GM19372 (cell line): ENCODE data around the gene PPP3CA.

Source experiments
- ATAC-seq: cut with Tn5 transposase; IDR thresholded peaks from one replicate; pipeline ENCODE4 v1.9.1; 2021; ENCODE audit warnings: mild to moderate bottlenecking, low read depth, moderate library complexity; ENCODE audit not compliant: unreplicated experiment

Gene PPP3CA

GRCh38 chr4:101332424-101332823 lies 14.9 kb downstream of the PPP3CA start:
- ATAC-seq, result no peak

- no peak for ATAC-seq
Measured at GRCh38 chr4:101331017-101331416, 16.3 kb downstream of the PPP3CA start.

- ATAC-seq, result no peak
Measured at GRCh38 chr4:101329592-101329991, 17.7 kb downstream of the PPP3CA start.

- peak; percentile 91 for ATAC-seq
Measured at GRCh38 chr4:101328063-101328602, 19.2 kb downstream of the PPP3CA start.

GRCh38 chr4:101326576-101326975 lies 20.8 kb downstream of the PPP3CA start:
- ATAC-seq, result no peak

GRCh38 chr4:101322743-101323142 lies 24.6 kb downstream of the PPP3CA start:
- ATAC-seq, result no peak

- no peak for ATAC-seq
Measured at GRCh38 chr4:101321481-101322042, 25.8 kb downstream of the PPP3CA start.

- no peak for ATAC-seq
Measured at GRCh38 chr4:101315786-101316185, 31.5 kb downstream of the PPP3CA start.

GRCh38 chr4:101315041-101315440 lies 32.3 kb downstream of the PPP3CA start:
- no peak for ATAC-seq

- ATAC-seq, result no peak
Measured at GRCh38 chr4:101309925-101310324, 37.4 kb downstream of the PPP3CA start.

- ATAC-seq, result no peak
Measured at GRCh38 chr4:101307899-101308298, 39.4 kb downstream of the PPP3CA start.

- ATAC-seq, result no peak
Measured at GRCh38 chr4:101306764-101307615, 40.3 kb downstream of the PPP3CA start.

GRCh38 chr4:101306225-101306624 lies 41.1 kb downstream of the PPP3CA start:
- peak; percentile 66 for ATAC-seq

- no peak for ATAC-seq
Measured at GRCh38 chr4:101304916-101305315, 42.4 kb downstream of the PPP3CA start.

- no peak for ATAC-seq
Measured at GRCh38 chr4:101299899-101300540, 47.3 kb downstream of the PPP3CA start.

GRCh38 chr4:101299021-101299420 lies 48.3 kb downstream of the PPP3CA start:
- ATAC-seq, result no peak

GRCh38 chr4:101295691-101296090 lies 51.6 kb downstream of the PPP3CA start:
- no peak for ATAC-seq

GRCh38 chr4:101294597-101294996 lies 52.7 kb downstream of the PPP3CA start:
- ATAC-seq, result no peak

GRCh38 chr4:101292901-101293300 lies 54.4 kb downstream of the PPP3CA start:
- ATAC-seq, result no peak

- no peak for ATAC-seq
Measured at GRCh38 chr4:101292214-101292613, 55.1 kb downstream of the PPP3CA start.

GRCh38 chr4:101291198-101291597 lies 56.1 kb downstream of the PPP3CA start:
- no peak for ATAC-seq
